Measurements from ENCODE around the gene TNF. TPM values are rescaled to one million over a fixed set of nuclear protein-coding genes. Genes with fewer than 3 reads are reported as not detected.
"Not testable (repeated sequence)": the region's sequence is repeated elsewhere in the genome, so short reads cannot be mapped to it uniquely, and the experiment has no call there.

The TNF gene
- total RNA-seq, 1 donor from 2014 or later = not detected

DNA sequence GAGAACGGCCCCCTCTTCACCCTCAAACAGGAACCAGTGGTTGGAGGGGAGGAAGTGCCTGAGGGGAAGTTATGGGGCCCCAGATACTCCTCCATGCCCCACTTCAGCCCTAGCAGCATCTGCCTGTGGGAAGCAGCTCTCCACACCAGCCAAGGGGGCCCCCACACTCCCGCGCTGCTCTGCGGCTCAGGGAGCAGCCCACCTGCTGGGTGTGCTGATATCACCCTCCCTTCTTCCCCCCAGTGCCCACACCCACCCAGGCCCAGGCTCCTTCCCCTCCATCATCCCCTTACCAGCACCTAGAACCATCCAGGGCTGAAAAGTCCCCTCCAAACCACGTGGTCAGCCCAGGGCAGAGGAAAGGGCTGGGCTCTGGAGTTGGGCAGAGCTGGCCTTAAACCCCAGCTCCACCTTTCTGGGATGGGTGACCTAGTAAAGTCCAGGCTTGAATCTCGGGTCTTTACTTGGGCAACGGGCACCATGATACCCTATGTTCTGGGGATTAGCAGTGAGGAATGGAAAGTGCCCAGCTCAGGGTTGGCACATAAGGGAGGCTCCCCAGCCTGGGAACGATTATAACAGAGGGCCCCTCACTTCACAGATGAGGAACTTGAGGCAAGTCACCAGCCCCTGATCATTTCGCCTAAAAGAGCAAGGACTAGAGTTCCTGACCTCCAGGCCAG lies 11.4 kb downstream of the TNF start:
- no peak for DNase-seq (ENCODE audit: low spot score)
- H3K36me3 Mint-ChIP-seq (ENCODE audit: low read depth, unreplicated experiment) = no peaks in the 10 kb centered on the region
- no peak overlapping the region for H3K4me3 Mint-ChIP-seq (ENCODE audit: unreplicated experiment)
- TF ChIP-seq, protein P1, sequence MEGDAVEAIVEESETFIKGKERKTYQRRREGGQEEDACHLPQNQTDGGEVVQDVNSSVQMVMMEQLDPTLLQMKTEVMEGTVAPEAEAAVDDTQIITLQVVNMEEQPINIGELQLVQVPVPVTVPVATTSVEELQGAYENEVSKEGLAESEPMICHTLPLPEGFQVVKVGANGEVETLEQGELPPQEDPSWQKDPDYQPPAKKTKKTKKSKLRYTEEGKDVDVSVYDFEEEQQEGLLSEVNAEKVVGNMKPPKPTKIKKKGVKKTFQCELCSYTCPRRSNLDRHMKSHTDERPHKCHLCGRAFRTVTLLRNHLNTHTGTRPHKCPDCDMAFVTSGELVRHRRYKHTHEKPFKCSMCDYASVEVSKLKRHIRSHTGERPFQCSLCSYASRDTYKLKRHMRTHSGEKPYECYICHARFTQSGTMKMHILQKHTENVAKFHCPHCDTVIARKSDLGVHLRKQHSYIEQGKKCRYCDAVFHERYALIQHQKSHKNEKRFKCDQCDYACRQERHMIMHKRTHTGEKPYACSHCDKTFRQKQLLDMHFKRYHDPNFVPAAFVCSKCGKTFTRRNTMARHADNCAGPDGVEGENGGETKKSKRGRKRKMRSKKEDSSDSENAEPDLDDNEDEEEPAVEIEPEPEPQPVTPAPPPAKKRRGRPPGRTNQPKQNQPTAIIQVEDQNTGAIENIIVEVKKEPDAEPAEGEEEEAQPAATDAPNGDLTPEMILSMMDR (IDR thresholded peaks at IDR 0.05; ENCODE audit: unreplicated experiment) = no peak
- H3K27ac Mint-ChIP-seq (ENCODE audit: unreplicated experiment) = no peak overlapping the region
- no peaks in the 10 kb centered on the region for H3K9me3 Mint-ChIP-seq (ENCODE audit: unreplicated experiment)
- peaks cover 2% of the 10 kb centered on the region for H3K27me3 Mint-ChIP-seq (ENCODE audit: unreplicated experiment)
- peaks cover 12% of the 10 kb centered on the region for H3K4me1 Mint-ChIP-seq (ENCODE audit: unreplicated experiment)

DNA sequence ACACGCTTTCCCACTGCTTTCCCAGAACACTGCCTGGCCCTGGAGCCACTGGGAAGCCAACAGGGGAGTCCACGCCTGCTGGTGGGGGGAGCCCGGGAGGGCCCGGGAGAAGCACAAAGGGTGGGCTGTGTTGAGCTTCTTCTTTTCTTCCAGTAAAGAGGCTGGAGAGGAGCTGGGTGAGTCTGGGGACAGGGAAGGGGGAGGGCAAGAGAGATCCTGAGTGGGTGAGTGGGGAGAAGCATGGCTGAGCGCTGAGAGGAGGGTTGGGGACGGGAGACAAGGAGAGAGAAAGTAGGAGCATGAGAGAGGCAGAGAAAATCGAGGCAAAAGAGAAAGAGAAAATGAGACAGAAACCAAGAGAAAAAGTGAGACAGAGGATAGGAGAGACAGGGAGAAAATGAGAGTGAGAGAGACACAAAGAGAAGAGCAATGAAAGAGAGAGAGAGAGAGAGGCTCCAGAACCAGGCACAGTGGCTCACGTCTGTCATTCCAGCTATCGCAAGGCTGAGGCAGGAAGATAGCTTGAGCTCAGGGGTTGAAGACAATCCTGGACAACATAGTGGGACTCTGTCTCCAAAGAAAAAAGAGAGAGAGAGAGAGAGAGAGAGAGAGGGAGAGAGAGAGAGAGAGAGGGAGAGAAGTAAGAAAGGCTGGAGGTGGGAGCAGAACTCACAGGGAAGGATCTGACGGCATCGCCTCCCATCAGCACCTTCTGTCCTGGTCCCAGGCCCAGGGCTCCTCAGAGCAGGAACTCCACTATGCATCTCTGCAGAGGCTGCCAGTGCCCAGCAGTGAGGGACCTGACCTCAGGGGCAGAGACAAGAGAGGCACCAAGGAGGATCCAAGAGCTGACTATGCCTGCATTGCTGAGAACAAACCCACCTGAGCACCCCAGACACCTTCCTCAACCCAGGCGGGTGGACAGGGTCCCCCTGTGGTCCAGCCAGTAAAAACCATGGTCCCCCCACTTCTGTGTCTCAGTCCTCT lies 12.7 kb downstream of the TNF start:
- Mint-ChIP-seq H3K4me1 (ENCODE audit: unreplicated experiment) (peaks cover 12% of the 10 kb centered on the region), H3K27ac (ENCODE audit: unreplicated experiment) (no peak overlapping the region), H3K4me3 (ENCODE audit: unreplicated experiment) (no peak overlapping the region), H3K9me3 (ENCODE audit: unreplicated experiment) (no peaks in the 10 kb centered on the region), H3K27me3 (ENCODE audit: unreplicated experiment) (peaks cover under 1% of the 10 kb centered on the region), H3K36me3 (ENCODE audit: low read depth, unreplicated experiment) (no peaks in the 10 kb centered on the region)
- no peak for DNase-seq (ENCODE audit: low spot score)
- TF ChIP-seq, protein P1 (IDR thresholded peaks at IDR 0.05; ENCODE audit: unreplicated experiment) = no peak

DNA sequence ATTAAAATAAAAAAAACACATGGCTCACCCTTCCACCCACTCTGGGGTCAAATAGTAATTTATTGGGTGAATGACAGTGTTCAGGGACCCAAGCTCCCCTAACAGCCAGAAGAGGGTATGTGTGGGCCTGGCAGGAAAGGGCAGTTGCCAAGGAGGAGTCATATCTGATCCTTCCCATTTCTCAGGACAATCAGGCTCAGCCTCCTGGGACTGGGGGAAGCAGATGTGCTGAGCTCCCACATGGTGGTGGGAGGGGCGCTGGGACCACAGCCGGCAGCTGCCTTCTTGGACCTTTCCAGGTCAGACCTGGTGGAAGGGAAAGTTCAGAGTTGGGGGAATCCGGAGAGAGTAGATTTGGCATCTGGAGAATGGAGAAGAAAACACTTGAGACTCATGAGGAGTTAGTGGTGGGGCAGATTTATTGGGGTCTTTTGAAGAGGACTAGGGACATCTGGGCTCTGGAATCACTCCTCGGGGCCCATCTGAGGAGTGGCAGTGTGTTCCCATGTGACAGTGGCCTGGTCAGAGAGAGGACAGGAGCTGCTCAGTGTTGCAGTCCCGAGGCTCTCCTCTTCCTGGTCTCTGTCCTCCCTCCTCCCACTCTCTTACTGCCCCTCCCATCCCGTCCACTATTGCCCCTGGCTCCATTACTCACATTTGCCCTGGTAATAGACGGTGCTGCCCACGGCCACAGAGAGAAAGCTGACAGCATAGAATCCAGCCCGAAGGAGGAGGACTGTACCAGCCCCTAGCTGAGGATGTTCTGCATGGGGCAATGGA lies 13.7 kb downstream of the TNF start:
- Mint-ChIP-seq H3K27me3 (ENCODE audit: unreplicated experiment) (peaks cover 1% of the 10 kb centered on the region), H3K9me3 (ENCODE audit: unreplicated experiment) (no peaks in the 10 kb centered on the region), H3K36me3 (ENCODE audit: low read depth, unreplicated experiment) (no peaks in the 10 kb centered on the region), H3K4me1 (ENCODE audit: unreplicated experiment) (peaks cover 12% of the 10 kb centered on the region), H3K4me3 (ENCODE audit: unreplicated experiment) (no peak overlapping the region), H3K27ac (ENCODE audit: unreplicated experiment) (no peak overlapping the region)
- TF ChIP-seq, protein P1 (IDR thresholded peaks at IDR 0.05; ENCODE audit: unreplicated experiment) = no peak
- DNase-seq (ENCODE audit: low spot score) = no peak

DNA sequence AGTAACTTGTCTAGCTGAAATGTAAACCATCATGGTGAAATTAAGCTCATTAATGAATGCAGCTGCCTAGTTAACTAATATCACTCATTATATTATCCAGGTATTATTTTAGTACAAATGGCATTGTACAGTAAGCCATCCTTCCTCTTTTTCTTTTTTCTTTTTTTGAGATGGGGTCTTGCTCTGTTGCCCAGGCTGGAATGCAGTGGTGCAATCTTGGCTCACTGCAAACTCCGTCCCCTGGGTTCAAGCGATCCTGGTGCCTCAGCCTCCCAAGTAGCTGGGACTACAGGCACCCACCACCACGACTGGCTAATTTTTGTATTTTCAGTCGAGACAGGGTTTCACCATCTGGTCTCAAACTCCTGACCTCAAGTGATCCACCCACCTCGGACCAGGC lies 15.3 kb downstream of the TNF start:
- not testable (repeated sequence) for H3K9me3 Mint-ChIP-seq (ENCODE audit: unreplicated experiment); H3K27me3 Mint-ChIP-seq (ENCODE audit: unreplicated experiment); DNase-seq (ENCODE audit: low spot score); H3K4me3 Mint-ChIP-seq (ENCODE audit: unreplicated experiment); H3K4me1 Mint-ChIP-seq (ENCODE audit: unreplicated experiment); H3K27ac Mint-ChIP-seq (ENCODE audit: unreplicated experiment); H3K36me3 Mint-ChIP-seq (ENCODE audit: low read depth, unreplicated experiment)

DNA sequence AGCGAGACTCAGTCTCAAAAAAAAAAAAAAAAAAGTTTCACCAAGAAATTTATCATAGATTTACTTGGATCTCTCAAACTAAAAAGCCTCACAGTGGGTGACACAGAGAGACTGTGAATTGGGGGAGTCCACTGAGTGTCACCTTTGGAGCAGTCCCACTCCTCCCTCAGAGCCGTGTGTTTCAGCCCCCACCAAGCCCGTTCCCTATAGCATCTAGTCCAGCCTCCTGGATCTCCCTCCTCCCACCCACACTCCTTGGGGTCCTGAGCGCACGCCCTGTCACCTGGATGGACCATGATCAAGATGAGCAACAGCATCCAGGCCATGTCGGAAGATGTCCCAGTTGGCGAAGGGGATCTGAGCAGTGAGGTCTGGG lies 17.0 kb downstream of the TNF start:
- Mint-ChIP-seq H3K4me3 (ENCODE audit: unreplicated experiment) (no peak overlapping the region), H3K36me3 (ENCODE audit: low read depth, unreplicated experiment) (no peaks in the 10 kb centered on the region), H3K4me1 (ENCODE audit: unreplicated experiment) (peaks cover 3% of the 10 kb centered on the region), H3K27me3 (ENCODE audit: unreplicated experiment) (peaks cover 1% of the 10 kb centered on the region), H3K9me3 (ENCODE audit: unreplicated experiment) (no peaks in the 10 kb centered on the region), H3K27ac (ENCODE audit: unreplicated experiment) (no peak overlapping the region)
- no peak for DNase-seq (ENCODE audit: low spot score)
- TF ChIP-seq, protein P1 (IDR thresholded peaks at IDR 0.05; ENCODE audit: unreplicated experiment) = no peak
